Suprapubic skin (tissue), 4 donors: Measurements from ENCODE around the gene GNB5.

Source experiments
- CTCF ChIP-seq, 2 donors: fragments of 200-600 bp in 1 of 2; fragments of 450-650 bp in 1 of 2; sonication (generic) in 1 of 2; IDR thresholded peaks; one replicate each; pipeline ENCODE4 v1.5.1; 2016 to 2019; ENCODE audit warnings: antibody characterized with exemption in 2 of 2, mild to moderate bottlenecking in 1 of 2, moderate library complexity in 1 of 2
- EP300 ChIP-seq: sonication (generic); formaldehyde crosslinking; IDR thresholded peaks from one replicate; pipeline ENCODE4 v1.6.1; 2017; ENCODE audit warnings: antibody characterized with exemption
- POLR2A ChIP-seq, 2 donors: fragments of 450-650 bp; IDR thresholded peaks; one replicate each; pipeline ENCODE4 v1.6.1; 2017; ENCODE audit warnings: antibody characterized with exemption in 2 of 2, mild to moderate bottlenecking in 2 of 2, moderate library complexity in 2 of 2
- POLR2AphosphoS5 ChIP-seq, 3 donors: sonication (generic); formaldehyde crosslinking; IDR thresholded peaks; one replicate each; pipeline ENCODE4 v1.6.1; 2017; ENCODE audit warnings: antibody characterized with exemption in 3 of 3

DNA sequence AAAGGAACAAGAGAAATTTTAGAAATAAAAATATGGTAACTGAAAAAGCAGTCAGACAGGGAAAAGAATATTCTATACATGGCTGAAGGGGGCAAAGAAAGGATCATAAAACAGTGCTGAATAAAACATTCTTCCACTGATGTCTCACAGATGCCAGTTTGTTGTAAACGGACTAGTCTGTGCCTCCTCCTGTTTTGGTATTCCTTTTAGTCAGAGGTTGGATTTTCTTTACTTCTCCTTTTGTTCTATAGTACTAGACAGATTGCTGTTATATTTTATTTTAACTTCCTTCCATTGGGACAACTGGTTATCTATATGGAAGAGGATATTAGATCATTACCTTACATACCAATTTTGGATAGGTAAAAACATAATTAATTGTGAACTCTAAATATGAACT lies 16.0 kb upstream of the GNB5 start:
- TF ChIP-seq POLR2AphosphoS5 (IDR thresholded peaks at IDR 0.05) (no peak), CTCF (IDR thresholded peaks at IDR 0.05) (no peak), POLR2A (IDR thresholded peaks at IDR 0.05) (no peak), EP300 (no peak)
